Transverse colon (tissue), 4 donors: Measurements from ENCODE around the gene DTWD2.

Source experiments
- EP300 ChIP-seq: sonication (generic); formaldehyde crosslinking; IDR thresholded peaks from one replicate; pipeline ENCODE4 v1.6.1; 2017; ENCODE audit warnings: antibody characterized with exemption, low read depth
- POLR2A ChIP-seq: fragments of 450-650 bp; IDR thresholded peaks from one replicate; pipeline ENCODE4 v1.6.1; 2016; ENCODE audit warnings: antibody characterized with exemption, mild to moderate bottlenecking, moderate library complexity
- POLR2AphosphoS5 ChIP-seq, 3 donors: sonication (generic); formaldehyde crosslinking; IDR thresholded peaks; one replicate each; pipeline ENCODE4 v1.6.1; 2016; ENCODE audit warnings: antibody characterized with exemption in 3 of 3
- TF ChIP-seq, protein P1 (sequence below), 5 experiments: fragments of 200-600 bp in 3 of 5; fragments of 450-650 bp in 2 of 5; sonication (generic) in 3 of 5; IDR thresholded peaks; 1 replicate in 2 of 5; 2 replicates in 3 of 5; pipeline ENCODE4 v1.5.1; 2016 to 2017; ENCODE audit warnings: antibody characterized with exemption in 5 of 5, inconsistent platforms in 3 of 5, mild to moderate bottlenecking in 2 of 5, moderate library complexity in 1 of 5

DNA sequence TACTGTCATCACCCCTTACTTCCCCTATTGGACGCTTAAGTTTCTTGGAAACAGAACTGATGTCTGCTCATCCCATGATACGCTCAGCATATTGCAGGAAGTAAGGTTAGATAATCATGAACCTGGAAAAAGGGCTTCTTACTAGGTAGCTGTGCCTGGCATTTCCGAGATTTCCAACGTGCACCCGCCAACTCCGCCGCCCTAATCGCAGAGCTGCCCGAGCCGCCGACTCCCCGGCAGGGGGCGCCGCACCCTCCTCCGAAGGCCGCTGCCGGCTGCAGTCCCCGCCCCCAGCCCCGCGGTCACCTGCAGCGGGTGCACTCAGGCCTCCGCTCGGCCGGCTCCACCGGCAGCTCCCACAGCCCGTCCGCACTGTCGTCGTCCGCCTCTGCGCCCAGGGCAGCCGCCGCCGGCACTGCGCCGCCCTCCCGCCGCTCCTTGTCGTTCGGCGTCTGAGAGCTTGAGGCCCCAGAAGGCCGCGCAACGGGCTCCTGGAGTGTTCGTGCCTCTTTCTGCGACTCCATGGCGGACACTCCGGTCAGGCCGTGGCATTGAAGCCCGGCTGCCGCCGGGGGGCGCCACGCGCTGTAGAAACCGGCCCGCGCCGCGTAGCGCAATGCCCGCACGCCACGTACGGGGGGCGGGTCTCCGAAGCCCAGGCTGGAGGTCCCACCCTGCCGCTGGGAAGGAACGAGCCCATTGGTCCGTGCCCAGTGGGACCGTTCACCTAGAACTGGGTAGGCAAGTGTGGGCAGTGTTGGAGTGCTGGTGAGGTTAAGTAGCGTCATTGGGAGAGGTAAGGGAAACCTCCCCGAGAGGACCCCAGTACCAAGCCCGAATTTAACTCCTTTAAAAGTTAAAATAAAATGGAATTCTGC lies at the start of gene DTWD2:
- peak; percentile 48 to 67 (median 49) for TF ChIP-seq POLR2AphosphoS5 (IDR thresholded peaks at IDR 0.05)
- TF ChIP-seq POLR2A: peak; percentile 62
- TF ChIP-seq, protein P1, sequence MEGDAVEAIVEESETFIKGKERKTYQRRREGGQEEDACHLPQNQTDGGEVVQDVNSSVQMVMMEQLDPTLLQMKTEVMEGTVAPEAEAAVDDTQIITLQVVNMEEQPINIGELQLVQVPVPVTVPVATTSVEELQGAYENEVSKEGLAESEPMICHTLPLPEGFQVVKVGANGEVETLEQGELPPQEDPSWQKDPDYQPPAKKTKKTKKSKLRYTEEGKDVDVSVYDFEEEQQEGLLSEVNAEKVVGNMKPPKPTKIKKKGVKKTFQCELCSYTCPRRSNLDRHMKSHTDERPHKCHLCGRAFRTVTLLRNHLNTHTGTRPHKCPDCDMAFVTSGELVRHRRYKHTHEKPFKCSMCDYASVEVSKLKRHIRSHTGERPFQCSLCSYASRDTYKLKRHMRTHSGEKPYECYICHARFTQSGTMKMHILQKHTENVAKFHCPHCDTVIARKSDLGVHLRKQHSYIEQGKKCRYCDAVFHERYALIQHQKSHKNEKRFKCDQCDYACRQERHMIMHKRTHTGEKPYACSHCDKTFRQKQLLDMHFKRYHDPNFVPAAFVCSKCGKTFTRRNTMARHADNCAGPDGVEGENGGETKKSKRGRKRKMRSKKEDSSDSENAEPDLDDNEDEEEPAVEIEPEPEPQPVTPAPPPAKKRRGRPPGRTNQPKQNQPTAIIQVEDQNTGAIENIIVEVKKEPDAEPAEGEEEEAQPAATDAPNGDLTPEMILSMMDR (IDR thresholded peaks at IDR 0.05): peak; percentile 84 to 97 (median 86)
- no peak for TF ChIP-seq EP300
